GM23248 (cell line): Measurements from ENCODE around the gene SNAPIN.

ENCODE experiments used
- EZH2 ChIP-seq: fragments of 200-600 bp; sonication (generic); IDR thresholded peaks from 2 replicates; pipeline ENCODE4 v1.6.1; 2018; ENCODE audit warnings: antibody characterized with exemption, mild to moderate bottlenecking; ENCODE audit not compliant: insufficient read depth, poor library complexity, severe bottlenecking
- EZH2phosphoT487 ChIP-seq: fragments of 200-600 bp; sonication (generic); IDR thresholded peaks from 2 replicates; pipeline ENCODE4 v1.6.1; 2018; ENCODE audit warnings: antibody characterized with exemption, moderate library complexity, mild to moderate bottlenecking, low read depth; ENCODE audit not compliant: insufficient read depth

DNA sequence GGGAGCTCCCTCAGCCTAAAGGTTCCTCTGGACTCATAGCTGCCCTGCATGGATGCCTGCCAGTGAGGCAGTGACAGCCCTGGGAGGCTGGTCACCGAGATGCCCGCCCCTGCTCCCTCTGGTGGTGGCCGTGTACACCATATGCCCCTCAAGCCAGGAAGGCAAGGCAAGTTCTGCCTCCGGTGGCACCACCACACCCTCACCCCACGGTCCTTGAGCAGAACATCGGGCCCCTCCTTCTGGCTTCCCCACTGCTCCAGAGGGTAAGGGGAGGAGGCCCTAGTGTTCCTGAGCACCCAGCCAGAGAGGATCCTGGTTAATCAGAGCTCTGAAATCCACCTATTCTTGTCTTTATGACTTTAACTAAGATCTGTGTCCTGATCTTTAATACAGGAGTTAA is 40.8 kb upstream of the SNAPIN start:
- no peak for TF ChIP-seq EZH2
- TF ChIP-seq EZH2phosphoT487 = no peak
